ENCODE data around the gene KCTD13. TPM values are rescaled to one million over a fixed set of nuclear protein-coding genes. Genes with fewer than 3 reads are reported as not detected.
A peak's percentile ranks its signal among the peaks of the same experiment; 100 is the strongest.

KCTD13 gene
- total and polyA plus RNA-seq, 10 of the 15 experiments (the other 5 are each of a cell fraction or from before 2014, with no cell fraction given), result 3.3 to 29.2 (median 12.5) TPM

- TF ChIP-seq CEBPZ (IDR thresholded peaks at IDR 0.05; ENCODE audit: low read depth, low read length) (no peak), RCOR1 (conservative IDR thresholded peaks at IDR 0.05; ENCODE audit: low read depth, low read length) (no peak), EZH2 (IDR thresholded peaks at IDR 0.05; ENCODE audit: borderline replicate concordance, control insufficient read depth, low read depth, low read length) (no peak), JUND (IDR thresholded peaks at IDR 0.05; ENCODE audit: low read depth, low read length) (no peak), PBX3 (IDR thresholded peaks at IDR 0.05; ENCODE audit: insufficient replicate concordance, low read depth, low read length) (no peak), SMARCA5 (IDR thresholded peaks at IDR 0.05) (peak; percentile 55; the same call in 1 of the 2 replicates), USF2 (IDR thresholded peaks at IDR 0.05; ENCODE audit: borderline replicate concordance, low read depth, low read length) (no peak), GATAD2B (conservative IDR thresholded peaks at IDR 0.05; ENCODE audit: low read depth) (peak; percentile 58; the same call in 1 of the 2 replicates), PRDM15 (CRISPR knock-in tag; IDR thresholded peaks at IDR 0.05) (no peak), USF1 (IDR thresholded peaks at IDR 0.05; ENCODE audit: borderline replicate concordance, extremely low read length, insufficient read depth, low read depth, low read length) (no peak), NFYA (IDR thresholded peaks at IDR 0.05; ENCODE audit: borderline replicate concordance, low read depth, low read length) (no peak)
- TF ChIP-seq, protein P1, sequence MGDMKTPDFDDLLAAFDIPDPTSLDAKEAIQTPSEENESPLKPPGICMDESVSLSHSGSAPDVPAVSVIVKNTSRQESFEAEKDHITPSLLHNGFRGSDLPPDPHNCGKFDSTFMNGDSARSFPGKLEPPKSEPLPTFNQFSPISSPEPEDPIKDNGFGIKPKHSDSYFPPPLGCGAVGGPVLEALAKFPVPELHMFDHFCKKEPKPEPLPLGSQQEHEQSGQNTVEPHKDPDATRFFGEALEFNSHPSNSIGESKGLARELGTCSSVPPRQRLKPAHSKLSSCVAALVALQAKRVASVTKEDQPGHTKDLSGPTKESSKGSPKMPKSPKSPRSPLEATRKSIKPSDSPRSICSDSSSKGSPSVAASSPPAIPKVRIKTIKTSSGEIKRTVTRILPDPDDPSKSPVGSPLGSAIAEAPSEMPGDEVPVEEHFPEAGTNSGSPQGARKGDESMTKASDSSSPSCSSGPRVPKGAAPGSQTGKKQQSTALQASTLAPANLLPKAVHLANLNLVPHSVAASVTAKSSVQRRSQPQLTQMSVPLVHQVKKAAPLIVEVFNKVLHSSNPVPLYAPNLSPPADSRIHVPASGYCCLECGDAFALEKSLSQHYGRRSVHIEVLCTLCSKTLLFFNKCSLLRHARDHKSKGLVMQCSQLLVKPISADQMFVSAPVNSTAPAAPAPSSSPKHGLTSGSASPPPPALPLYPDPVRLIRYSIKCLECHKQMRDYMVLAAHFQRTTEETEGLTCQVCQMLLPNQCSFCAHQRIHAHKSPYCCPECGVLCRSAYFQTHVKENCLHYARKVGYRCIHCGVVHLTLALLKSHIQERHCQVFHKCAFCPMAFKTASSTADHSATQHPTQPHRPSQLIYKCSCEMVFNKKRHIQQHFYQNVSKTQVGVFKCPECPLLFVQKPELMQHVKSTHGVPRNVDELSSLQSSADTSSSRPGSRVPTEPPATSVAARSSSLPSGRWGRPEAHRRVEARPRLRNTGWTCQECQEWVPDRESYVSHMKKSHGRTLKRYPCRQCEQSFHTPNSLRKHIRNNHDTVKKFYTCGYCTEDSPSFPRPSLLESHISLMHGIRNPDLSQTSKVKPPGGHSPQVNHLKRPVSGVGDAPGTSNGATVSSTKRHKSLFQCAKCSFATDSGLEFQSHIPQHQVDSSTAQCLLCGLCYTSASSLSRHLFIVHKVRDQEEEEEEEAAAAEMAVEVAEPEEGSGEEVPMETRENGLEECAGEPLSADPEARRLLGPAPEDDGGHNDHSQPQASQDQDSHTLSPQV (IDR thresholded peaks at IDR 0.05), result no peak
Measured at GRCh38 chr16:29973384-29974246, 47.6 kb upstream of the KCTD13 start, which contains the start of gene TAOK2 (continued).

Data from GM12878 (cell line).